GM21786 (cell line): ENCODE results near the gene LYRM4.

Experiments
- ATAC-seq: cut with Tn5 transposase; IDR thresholded peaks from one replicate; pipeline ENCODE4 v1.9.1; 2021; ENCODE audit not compliant: unreplicated experiment

LYRM4 gene

DNA sequence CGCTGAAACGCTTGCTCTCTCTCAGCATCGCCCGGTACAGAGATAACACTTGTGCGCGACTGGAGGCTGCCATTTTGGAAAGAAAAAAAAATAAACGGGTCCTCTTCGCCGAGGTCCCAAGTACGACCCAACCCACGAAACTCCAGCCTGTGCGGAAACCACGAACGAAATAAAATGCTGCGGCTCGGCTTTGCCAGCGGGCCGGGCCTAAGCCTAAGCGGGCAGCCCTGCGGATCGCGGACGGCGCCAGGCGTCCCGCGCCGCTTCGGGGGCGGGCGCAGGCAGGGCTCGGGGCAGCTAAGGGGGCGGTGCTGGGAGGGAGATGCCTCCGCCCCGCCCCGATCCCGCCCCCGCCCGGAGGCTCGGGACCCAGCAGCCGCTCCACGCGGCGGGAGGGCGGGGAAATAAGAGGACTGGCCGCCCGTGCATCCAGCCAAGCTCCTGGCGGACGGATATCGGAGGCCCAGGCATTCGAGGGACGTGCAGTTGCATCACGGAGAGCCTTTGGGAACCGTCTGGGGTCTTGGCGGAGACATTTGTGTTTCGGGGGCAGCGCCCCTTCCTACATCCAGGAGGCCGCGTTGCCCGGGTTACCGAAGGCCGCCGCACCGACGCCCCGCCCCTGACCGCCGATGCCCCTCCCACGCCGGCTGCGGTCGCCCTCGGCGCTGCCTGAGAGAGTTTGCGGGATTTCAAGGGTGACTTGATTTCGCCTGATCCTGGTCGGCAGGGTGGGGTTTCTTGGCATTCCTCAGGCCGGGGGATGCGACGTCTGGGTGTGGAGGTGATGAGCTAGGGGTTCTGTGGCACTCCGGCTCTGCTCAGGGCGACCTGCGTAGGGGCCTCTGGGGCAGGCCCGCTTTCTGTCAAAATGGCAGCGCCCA, at the start of gene LYRM4, which contains the start of gene FARS2:
Gene LYRM4 (minus strand): TSS at position 290 of the 884 bp plus-strand sequence. CDS start 217 bp downstream, at position 73.
Gene FARS2 (plus strand): TSS at position 853 of the 884 bp plus-strand sequence.
- peak; percentile 66 for ATAC-seq

GRCh38 chr6:5308066-5308465, 47.3 kb upstream of the LYRM4 start:
- ATAC-seq: no peak

DNA sequence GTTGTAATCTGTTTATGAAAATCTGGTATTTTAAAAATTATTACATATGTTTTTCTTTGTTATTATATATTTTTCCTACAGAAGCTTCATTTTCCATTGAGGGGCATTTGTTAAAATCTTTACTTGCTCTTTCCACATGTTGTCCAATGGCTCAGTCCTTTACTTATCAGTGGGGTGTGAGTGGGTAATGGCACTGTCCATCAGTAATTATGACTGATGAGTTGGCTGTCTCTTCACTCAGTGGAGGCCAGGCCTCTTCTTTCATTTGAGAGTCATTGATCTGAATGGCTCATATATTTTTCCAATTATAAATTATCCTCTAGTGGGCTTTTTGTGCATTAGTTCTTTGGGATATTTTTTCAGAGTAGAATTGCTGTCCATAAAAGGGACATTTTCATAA, 46.3 kb upstream of the LYRM4 start:
- no peak for ATAC-seq

- no peak for ATAC-seq
These were observed 45.3 kb upstream of the LYRM4 start for GRCh38 chr6:5305968-5306626.

DNA sequence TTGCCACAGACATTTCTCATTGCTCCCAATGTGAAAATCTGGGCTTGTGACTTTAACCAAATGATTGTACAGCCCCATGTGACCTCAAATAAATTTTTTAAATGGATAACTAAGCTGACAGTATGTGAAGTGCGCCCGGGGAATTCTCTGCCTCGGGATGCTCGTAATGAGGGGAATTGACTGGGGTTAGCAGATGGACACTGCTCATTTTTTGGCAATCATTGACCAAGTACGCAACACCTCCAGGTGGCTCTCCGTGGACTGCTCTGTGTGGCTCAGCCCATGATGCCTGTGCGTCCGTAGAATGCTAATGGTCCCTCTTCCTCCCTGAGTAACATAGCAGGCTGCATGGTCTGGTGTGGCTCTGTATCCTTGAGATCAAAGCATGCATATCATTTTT, 42.9 kb upstream of the LYRM4 start:
- ATAC-seq: no peak

GRCh38 chr6:5302995-5303622, 42.4 kb upstream of the LYRM4 start:
- ATAC-seq: peak; percentile 52

DNA sequence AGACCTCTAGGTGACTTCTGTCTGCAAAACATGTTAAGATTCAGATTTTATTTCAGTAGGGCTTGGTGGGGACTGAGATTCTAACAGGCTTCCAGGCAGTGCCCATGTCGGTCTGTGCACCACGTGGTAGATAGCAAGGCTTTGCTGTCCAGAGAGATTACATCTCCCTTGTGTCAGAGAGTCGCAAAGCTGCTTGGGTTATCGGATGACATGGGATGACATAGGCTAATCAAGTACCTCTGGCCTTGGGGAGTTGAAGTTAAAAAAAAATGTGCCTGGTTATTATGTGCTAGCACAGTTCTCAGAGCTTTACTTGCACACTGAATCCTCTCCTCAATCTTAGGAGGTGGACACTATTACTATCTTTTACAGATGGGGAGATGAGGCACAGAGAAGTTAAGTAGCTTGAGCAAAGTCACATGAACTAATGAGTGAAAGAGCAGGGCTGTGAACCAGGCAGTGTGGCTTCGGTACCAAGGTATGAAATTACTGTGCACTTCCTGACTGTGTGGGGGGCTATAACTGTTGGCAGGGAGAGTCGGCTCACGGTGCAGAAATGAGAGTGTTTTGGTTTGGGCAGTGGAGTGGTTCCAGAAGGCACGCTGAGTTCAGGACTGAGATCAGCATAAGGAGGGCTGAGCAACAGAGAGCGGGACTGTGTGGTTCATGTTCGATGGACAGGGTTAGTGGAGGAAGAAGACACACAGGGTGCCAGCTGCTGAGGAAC, 41.6 kb upstream of the LYRM4 start:
- ATAC-seq: peak; percentile 91

DNA sequence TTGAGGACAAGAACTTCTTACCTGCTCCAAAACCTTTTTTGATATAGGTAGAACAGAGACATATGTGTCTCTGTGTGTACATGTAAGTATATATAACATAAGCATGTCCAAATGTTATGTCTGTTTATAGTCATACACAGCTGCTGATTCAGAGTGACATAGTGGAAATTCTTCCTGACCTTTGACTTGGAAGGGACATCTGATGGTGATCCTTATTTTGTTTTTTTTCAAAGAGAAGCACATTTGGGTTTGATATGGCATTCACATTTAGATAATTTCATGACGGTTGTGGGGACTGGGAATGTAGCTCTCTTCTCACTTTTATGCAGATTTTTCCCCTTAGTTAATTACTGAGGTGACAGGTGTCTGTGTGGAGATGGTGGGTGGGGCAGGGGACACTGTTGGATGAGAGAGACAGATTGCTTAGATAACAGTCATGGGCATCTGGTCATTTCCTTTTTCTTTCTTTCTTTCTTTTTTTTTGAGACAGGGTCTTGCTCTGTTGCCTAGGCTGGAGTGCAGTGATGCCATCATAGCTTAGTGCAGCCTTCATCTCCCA, 39.5 kb upstream of the LYRM4 start:
- no peak for ATAC-seq

DNA sequence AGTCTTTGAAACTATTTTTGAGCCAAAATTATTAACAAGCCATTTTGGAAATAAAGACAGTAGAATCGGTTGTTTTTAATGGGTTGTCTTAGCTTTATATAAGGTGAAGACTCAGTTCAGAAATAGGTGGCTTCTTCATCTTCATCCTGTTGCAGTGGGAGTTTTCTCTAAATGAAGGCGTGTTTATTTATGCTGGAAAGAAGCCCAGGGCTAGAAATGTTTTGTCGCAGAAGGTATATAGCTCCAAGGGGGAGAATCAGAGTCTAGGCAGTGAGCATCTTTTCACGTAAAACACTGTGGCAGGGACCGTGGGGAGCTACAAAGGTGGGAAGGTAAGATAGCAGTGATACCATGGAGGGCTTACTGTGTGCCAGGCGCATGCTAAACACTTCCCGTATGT, 34.9 kb upstream of the LYRM4 start:
- no peak for ATAC-seq

DNA sequence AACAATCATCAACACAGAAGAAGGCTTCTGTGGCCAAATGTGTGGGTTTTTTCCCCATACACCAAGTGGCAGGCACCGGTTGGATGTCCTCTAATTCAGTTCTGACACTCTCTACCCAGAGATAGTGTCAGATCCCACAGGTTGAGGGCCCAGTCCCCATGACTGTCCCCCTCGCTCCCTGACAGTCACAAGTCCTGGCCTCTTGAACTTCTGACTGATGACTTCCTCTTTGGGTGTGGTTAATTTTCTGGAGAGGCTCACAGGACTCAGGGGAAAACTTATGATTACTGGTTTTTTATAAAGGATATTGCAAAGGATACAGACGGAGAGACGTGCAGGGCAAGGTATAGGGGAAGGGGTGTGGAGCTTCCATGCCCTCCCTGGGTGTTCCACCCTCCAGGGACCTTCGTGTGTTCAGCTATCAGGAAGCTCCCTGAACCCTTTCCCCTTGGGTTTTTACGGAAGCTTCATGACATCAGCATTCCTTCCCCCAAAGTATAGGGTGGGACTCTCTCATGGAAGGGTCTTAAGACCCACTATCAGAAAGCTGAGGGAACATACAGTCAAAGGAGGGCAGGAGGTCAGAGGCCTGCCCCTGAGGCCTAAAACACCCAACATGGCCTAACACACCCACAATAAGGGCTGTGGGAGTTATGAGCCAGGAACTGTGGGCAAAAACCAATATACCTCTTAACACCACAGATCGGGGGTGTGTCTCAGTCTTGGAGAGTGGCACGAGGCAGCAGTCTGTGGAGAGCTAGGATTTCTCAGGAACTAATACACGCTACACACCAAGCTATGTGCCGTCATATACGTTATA, 33.9 kb upstream of the LYRM4 start:
- ATAC-seq: no peak

DNA sequence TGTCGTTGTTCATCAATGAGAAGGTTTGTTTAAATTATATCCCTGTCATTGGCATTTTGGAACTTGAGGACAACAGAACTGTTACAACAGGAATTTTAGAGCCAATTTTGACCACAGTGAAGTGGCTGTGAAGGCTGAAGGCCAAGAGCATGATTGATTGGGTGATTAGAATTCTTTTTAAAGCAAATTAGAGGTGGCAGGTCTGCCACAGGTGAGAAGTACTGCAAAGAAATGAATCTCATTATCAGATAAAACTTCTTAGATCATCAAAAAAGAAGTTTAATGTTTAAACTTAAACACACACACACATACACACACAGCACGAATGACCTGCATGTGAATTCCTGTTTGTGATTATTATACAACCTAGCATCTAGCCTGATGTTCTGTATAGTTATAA, 32.9 kb upstream of the LYRM4 start:
- ATAC-seq: no peak

DNA sequence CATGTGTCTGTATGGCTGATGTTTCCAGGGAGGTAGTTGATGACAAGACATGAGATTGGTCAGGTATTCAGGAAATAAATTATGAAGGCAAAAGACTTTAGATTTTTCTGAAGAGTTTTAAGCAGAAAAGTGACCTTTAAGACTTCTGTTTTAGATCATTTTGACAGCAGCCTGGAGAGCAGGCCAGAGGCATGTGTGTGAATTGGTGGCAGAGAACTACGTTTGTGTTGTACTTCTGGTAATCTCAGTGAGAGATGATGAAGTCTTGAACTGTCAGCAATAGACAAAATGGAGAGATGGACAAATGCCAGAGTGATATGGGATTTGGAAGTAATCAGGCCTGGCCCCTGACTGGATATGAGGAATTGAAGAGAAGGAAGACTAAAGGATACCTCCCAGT, 31.4 kb upstream of the LYRM4 start:
- ATAC-seq: no peak

DNA sequence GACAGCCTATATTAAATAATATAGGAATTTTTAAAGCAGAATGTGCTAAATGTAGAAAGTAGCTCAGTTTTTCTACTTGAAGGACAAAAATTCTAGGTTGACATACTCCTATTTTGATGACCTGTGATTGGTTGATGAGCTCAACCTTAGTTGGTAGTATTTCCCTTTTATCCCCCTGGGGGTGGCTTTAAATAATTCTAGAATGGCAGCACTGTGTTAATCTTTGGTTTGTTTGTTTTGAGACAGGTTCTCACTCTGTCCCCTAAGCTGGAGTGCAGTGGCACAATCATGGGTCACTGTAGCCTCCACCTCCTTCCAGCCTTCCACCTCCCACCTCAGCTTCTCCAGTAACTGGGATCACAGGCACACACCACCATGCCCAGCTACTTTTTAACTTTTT, 29.8 kb upstream of the LYRM4 start:
- ATAC-seq: no peak

GRCh38 chr6:5290097-5290496, 29.3 kb upstream of the LYRM4 start:
- ATAC-seq: no peak

DNA sequence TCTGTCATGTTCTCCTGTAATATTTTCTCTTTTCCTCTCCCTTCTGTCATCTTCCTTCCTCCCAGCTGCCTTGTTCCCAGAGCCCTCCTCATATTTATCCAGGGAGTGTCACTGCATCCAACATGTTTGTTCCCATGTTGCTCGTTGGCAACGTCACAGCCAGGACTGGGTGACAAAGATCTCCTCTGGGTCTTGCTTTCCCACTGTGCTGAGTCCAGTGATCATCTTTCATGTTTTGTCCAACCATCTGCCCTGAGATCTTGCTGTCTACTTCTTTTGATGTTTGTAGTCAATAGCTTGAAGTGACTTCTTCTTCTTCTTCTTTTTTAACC, 27.2 kb upstream of the LYRM4 start:
- no peak for ATAC-seq

DNA sequence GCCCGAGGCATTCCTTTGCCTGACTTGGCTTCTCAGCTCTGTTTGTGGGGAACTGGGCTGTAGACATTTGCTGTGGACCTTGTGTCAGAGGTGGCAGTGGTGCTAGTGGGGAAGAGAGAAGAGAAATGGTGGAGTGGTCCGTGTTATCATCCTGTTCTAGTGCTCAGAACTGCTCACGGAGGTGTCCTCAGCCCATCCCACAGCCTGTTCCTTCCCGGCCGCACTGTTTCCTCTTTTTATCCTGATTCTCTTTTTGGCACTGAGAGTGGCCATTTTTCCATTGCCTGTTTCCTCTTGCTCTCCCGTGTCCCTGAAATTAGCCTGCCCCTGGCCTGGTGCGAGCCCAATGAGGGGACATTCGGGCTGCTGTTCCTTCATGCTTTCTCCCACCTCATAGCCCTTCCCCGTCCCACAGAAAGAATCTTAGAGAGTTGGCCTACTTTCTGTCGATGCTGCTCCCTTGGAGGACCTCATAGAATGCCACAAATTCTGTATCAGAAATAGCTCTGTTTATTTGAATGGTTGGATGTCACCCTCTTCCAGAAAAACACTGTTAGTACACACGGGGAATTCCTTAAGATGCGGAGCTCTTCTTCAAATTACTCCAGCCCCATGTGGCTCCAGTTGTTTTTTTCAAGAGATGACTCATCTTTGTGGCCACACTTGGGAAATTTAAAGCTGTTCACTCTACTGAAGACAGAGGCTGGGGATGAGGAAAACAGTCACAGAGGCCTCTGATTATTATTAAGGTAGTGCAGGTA, 26.6 kb upstream of the LYRM4 start:
- no peak for ATAC-seq

GRCh38 chr6:5286780-5287179, 26.0 kb upstream of the LYRM4 start:
- no peak for ATAC-seq

- no peak for ATAC-seq
These were observed 24.8 kb upstream of the LYRM4 start for GRCh38 chr6:5285526-5285925.

GRCh38 chr6:5285081-5285480, 24.3 kb upstream of the LYRM4 start:
- ATAC-seq: no peak
